Panc1 (cell line): ENCODE results near the gene WBP1L. TPM values are rescaled to one million over a fixed set of nuclear protein-coding genes. Genes with fewer than 3 reads are reported as not detected.

ENCODE experiments used
- ATAC-seq: fragments of 200-7000 bp; cut with Tn5 transposase; 2 replicates; pipeline ENCODE4 v1.9.1; 2020; ENCODE audit warnings: mild to moderate bottlenecking, moderate library complexity
- BruUV-seq: library from RNA; stranded (reverse); fragments of 400-500 nt; replicated peaks from 2 replicates; lab custom pipeline; 2021; lab: Mats Ljungman, UMichigan
- CTCF ChIA-PET: fragments of 300-600 bp; sonication (Branson Sonifier 250); formaldehyde crosslinking; loops from one replicate; lab custom pipeline; 2022; ENCODE audit warnings: antibody characterized with exemption; lab: Charles Lee
- POLR2A ChIA-PET: fragments of 300-600 bp; sonication (Branson Sonifier 250); formaldehyde crosslinking; loops from one replicate; lab custom pipeline; 2022; ENCODE audit warnings: antibody characterized with exemption; lab: Charles Lee
- DNase-seq: peaks from one replicate; pipeline ENCODE4 v3.0.0-alpha.2; 2010; ENCODE audit warnings: low read depth, low spot score
- H3K27ac ChIP-seq: 2 replicates; pipeline ENCODE4 v1.5.1; 2011; ENCODE audit warnings: mild to moderate bottlenecking, low read length, inconsistent platforms
- H3K27me3 ChIP-seq: fragments of 200-500 bp; sonication (Bioruptor generic); 2 replicates; pipeline ENCODE4 v1.6.0; 2014; ENCODE audit warnings: low read length, inconsistent platforms; ENCODE audit not compliant: control insufficient read depth, insufficient read depth
- H3K36me3 ChIP-seq: fragments of 200-500 bp; sonication (Bioruptor generic); 2 replicates; pipeline ENCODE4 v1.5.1; 2014; ENCODE audit warnings: inconsistent platforms, mild to moderate bottlenecking, low read length, moderate library complexity; ENCODE audit not compliant: control insufficient read depth, insufficient read depth
- H3K4me1 ChIP-seq: 2 replicates; pipeline ENCODE4 v1.5.1; 2011; ENCODE audit warnings: inconsistent platforms, mild to moderate bottlenecking, low read length, moderate library complexity; ENCODE audit not compliant: control insufficient read depth, insufficient read depth
- H3K4me3 ChIP-seq, 2 experiments: 2 replicates each; pipeline ENCODE4 v1.5.1; 2011 to 2012; ENCODE audit warnings: low read depth in 2 of 2, low read length in 2 of 2, mild to moderate bottlenecking in 2 of 2, inconsistent platforms in 1 of 2, moderate library complexity in 1 of 2
- H3K9me3 ChIP-seq: fragments of 200-500 bp; sonication (Bioruptor generic); 2 replicates; pipeline ENCODE4 v1.5.1; 2014; ENCODE audit warnings: low read depth, mild to moderate bottlenecking, inconsistent platforms, low read length, moderate library complexity; ENCODE audit not compliant: control insufficient read depth, insufficient read depth
- CTCF ChIP-seq: fragments of 450-650 bp; IDR thresholded peaks from 2 replicates; pipeline ENCODE4 v1.5.1; 2017; ENCODE audit warnings: mild to moderate bottlenecking
- POLR2AphosphoS5 ChIP-seq: IDR thresholded peaks from 2 replicates; pipeline ENCODE4 v1.6.1; 2012; ENCODE audit warnings: mild to moderate bottlenecking, low read depth, low read length, moderate library complexity
- REST ChIP-seq, 2 experiments: IDR thresholded peaks; 2 replicates each; pipeline ENCODE4 v1.6.1; 2011 to 2012; ENCODE audit warnings: low read depth in 2 of 2, control low read depth in 1 of 2, low read length in 1 of 2, mild to moderate bottlenecking in 1 of 2, moderate library complexity in 1 of 2; ENCODE audit not compliant: insufficient read depth in 1 of 2
- SIN3A ChIP-seq: IDR thresholded peaks from 2 replicates; pipeline ENCODE4 v1.6.1; 2012; ENCODE audit warnings: low read depth, mild to moderate bottlenecking, low read length, moderate library complexity, borderline replicate concordance; ENCODE audit not compliant: insufficient read depth
- TCF7L2 ChIP-seq: IDR thresholded peaks from 2 replicates; pipeline ENCODE4 v1.6.1; 2011; ENCODE audit warnings: mild to moderate bottlenecking, low read depth, low read length, inconsistent platforms
- in situ Hi-C: cut with HindIII; loops from 2 replicates; pipeline ENCODE4 v1.10.0; 2016; ENCODE audit warnings: low sequenced_read_pairs, low pct_unique_long_range_greater_than_20kb
- intact Hi-C: fragments of 100-400 bp; cut with micrococcal nuclease; formaldehyde crosslinking; loops from one replicate; pipeline ENCODE4 v1.10.0; 2022; ENCODE audit not compliant: unreplicated experiment
- total RNA-seq: library from RNA; stranded (reverse); gene quantifications from one replicate; pipeline ENCODE4 v1.2.1, GENCODE V29; 2021; ENCODE audit not compliant: unreplicated experiment

WBP1L gene
- total RNA-seq, 1 experiment from 2014 or later, result 91.3 TPM

- no peak for TF ChIP-seq REST (IDR thresholded peaks at IDR 0.05; ENCODE audit: insufficient read depth in 1 of 2, low read depth in 2 of 2, low read length in 1 of 2)
- TF ChIP-seq TCF7L2, result no peak
- TF ChIP-seq CTCF, result no peak
- TF ChIP-seq SIN3A, result no peak
- no peak for TF ChIP-seq POLR2AphosphoS5
- peaks cover 40% of the 10 kb centered on the region for H3K4me1 ChIP-seq
- in situ Hi-C loops (no loop called here), intact Hi-C loops (no loop called here)
- no peak for DNase-seq
- no peak overlapping the region for H3K27ac ChIP-seq
- no peaks in the 10 kb centered on the region for H3K27me3 ChIP-seq
- H3K9me3 ChIP-seq, result no peaks in the 10 kb centered on the region
- ChIA-PET CTCF (no interaction called here), POLR2A (no interaction called here)
- H3K36me3 ChIP-seq, result 0 out of 2 replicates have a peak, but pooled peaks cover under 1% of the 10 kb centered on the region
- no TSS peak for BruUV-seq
- ATAC-seq, result no peak
- H3K4me3 ChIP-seq, result no peak overlapping the region
Measured at GRCh38 chr10:102804382-102805055, 60.8 kb downstream of the WBP1L start.

- ChIA-PET POLR2A (no interaction called here), CTCF (no interaction called here)
- H3K4me1 ChIP-seq, result peaks cover 15% of the 10 kb centered on the region; the same call in 1 of the 2 replicates
- peak overlapping the region; percentile 41 for H3K27ac ChIP-seq
- no peak for DNase-seq
- no TSS peak for BruUV-seq
- H3K4me3 ChIP-seq, result no peak overlapping the region
- peaks cover 12% of the 10 kb centered on the region for H3K36me3 ChIP-seq
- no peaks in the 10 kb centered on the region for H3K9me3 ChIP-seq
- no peak for TF ChIP-seq CTCF
- no peak for TF ChIP-seq TCF7L2
- TF ChIP-seq SIN3A, result no peak
- TF ChIP-seq POLR2AphosphoS5, result no peak
- no peak for TF ChIP-seq REST (IDR thresholded peaks at IDR 0.05; ENCODE audit: insufficient read depth in 1 of 2, low read depth in 2 of 2, low read length in 1 of 2)
- intact Hi-C loops (no loop called here), in situ Hi-C loops (no loop called here)
- H3K27me3 ChIP-seq, result no peaks in the 10 kb centered on the region
- ATAC-seq, result no peak
Measured at GRCh38 chr10:102808380-102808779, 64.6 kb downstream of the WBP1L start.
